Fibroblast of lung (primary cell): ENCODE data around the gene GRIK1. TPM values are rescaled to one million over a fixed set of nuclear protein-coding genes. Genes with fewer than 3 reads are reported as not detected.

ENCODE experiments used
- DNase-seq, 2 donors: peaks; one replicate each; pipeline versions ENCODE4 v3.0.0 to v3.0.0-alpha.2; 2010; ENCODE audit warnings: low read depth in 2 of 2
- H2AFZ ChIP-seq: 2 replicates; pipeline ENCODE4 v1.5.1; 2012; ENCODE audit warnings: low read length, control low read depth, inconsistent platforms
- H3K27ac ChIP-seq: 2 replicates; pipeline ENCODE4 v1.5.1; 2011; ENCODE audit warnings: low read length, control low read depth; ENCODE audit not compliant: insufficient read depth
- H3K27me3 ChIP-seq: 2 replicates; pipeline ENCODE4 v1.5.1; 2011; ENCODE audit warnings: mild to moderate bottlenecking, low read length; ENCODE audit not compliant: control insufficient read depth, insufficient read depth
- H3K36me3 ChIP-seq: 2 replicates; pipeline ENCODE4 v1.5.1; 2011; ENCODE audit warnings: low read length; ENCODE audit not compliant: control insufficient read depth, insufficient read depth
- H3K4me1 ChIP-seq: 2 replicates; pipeline ENCODE4 v1.5.1; 2011; ENCODE audit warnings: low read length; ENCODE audit not compliant: control insufficient read depth, insufficient read depth; ENCODE audit errors: extremely low read depth
- H3K4me2 ChIP-seq: 2 replicates; pipeline ENCODE4 v1.5.1; 2011; ENCODE audit warnings: low read length, control low read depth; ENCODE audit not compliant: insufficient read depth; ENCODE audit errors: extremely low read depth
- H3K4me3 ChIP-seq, 4 experiments: fragments of 200-600 bp in 1 of 4; sonication (generic) in 1 of 4; replicated peaks in 1 of 4; 2 replicates each; pipeline ENCODE4 v1.5.1; 2011 to 2016; ENCODE audit warnings: low read length in 4 of 4, low read depth in 3 of 4, mild to moderate bottlenecking in 3 of 4, control low read depth in 2 of 4, inconsistent platforms in 1 of 4, mixed read lengths in 1 of 4; ENCODE audit not compliant: insufficient read depth in 1 of 4; ENCODE audit errors: control extremely low read depth in 1 of 4
- H3K79me2 ChIP-seq: 2 replicates; pipeline ENCODE4 v1.5.1; 2012; ENCODE audit warnings: mild to moderate bottlenecking, low read length, inconsistent platforms; ENCODE audit not compliant: control insufficient read depth, insufficient read depth
- H3K9ac ChIP-seq: 2 replicates; pipeline ENCODE4 v1.5.1; 2011; ENCODE audit warnings: mild to moderate bottlenecking, low read length, control low read depth; ENCODE audit not compliant: insufficient read depth
- H3K9me3 ChIP-seq: 2 replicates; pipeline ENCODE4 v1.5.1; 2012; ENCODE audit warnings: low read depth, low read length; ENCODE audit not compliant: control insufficient read depth, insufficient read depth
- H4K20me1 ChIP-seq: 2 replicates; pipeline ENCODE4 v1.5.1; 2011; ENCODE audit warnings: low read length; ENCODE audit not compliant: control insufficient read depth, insufficient read depth; ENCODE audit errors: extremely low read depth
- CTCF ChIP-seq, 2 donors: IDR thresholded peaks in 1 of 2; conservative IDR thresholded peaks in 1 of 2; 1 replicate in 1 of 2; 2 replicates in 1 of 2; pipeline ENCODE4 v1.5.1; 2011 to 2012; ENCODE audit warnings: low read length in 2 of 2, control low read depth in 1 of 2, inconsistent platforms in 1 of 2, low read depth in 1 of 2, mild to moderate bottlenecking in 1 of 2
- EZH2 ChIP-seq: IDR thresholded peaks from 2 replicates; pipeline ENCODE4 v1.5.1; 2012; ENCODE audit warnings: low read length, control low read depth, mild to moderate bottlenecking; ENCODE audit errors: missing control alignments
- polyA plus RNA-seq, 2 donors: library from polyadenylated mRNA; depleted of rRNA in 1 of 2; stranded (reverse) in 1 of 2; unstranded in 1 of 2; fragments of >200 nt; gene quantifications; 2 replicates each; pipeline ENCODE4 v1.2.1, GENCODE V29; 2011 to 2012; ENCODE audit warnings: missing spikeins in 1 of 2
- total RNA-seq: library from RNA; depleted of rRNA; stranded (reverse); fragments of >200 nt; gene quantifications from 2 replicates; pipeline ENCODE4 v1.2.1, GENCODE V29; 2014

Gene GRIK1
- total and polyA plus RNA-seq, 2 donors (not counting 1 experiment from before 2014, with no cell fraction given), result not detected

GRCh38 chr21:29670228-29670627 is 269.6 kb downstream of the GRIK1 start:
- Histone ChIP-seq H3K9me3 (no peaks in the 10 kb centered on the region), H3K4me3 (no peak overlapping the region), H2AFZ (no peak overlapping the region), H3K27me3 (no peaks in the 10 kb centered on the region), H3K27ac (no peak overlapping the region), H3K4me2 (no peak overlapping the region), H3K79me2 (no peaks in the 10 kb centered on the region), H3K36me3 (no peaks in the 10 kb centered on the region), H3K9ac (no peak overlapping the region), H4K20me1 (no peaks in the 10 kb centered on the region), H3K4me1 (no peaks in the 10 kb centered on the region)
- TF ChIP-seq CTCF (conservative IDR thresholded peaks at IDR 0.05 in 1 of 2, IDR thresholded peaks at IDR 0.05 in 1 of 2; ENCODE audit: low read depth in 1 of 2, low read length in 2 of 2) (no peak), EZH2 (no peak)
- DNase-seq, result no peak

- Histone ChIP-seq H3K27ac (no peak overlapping the region), H3K4me2 (no peak overlapping the region), H3K4me3 (no peak overlapping the region), H2AFZ (no peak overlapping the region), H3K36me3 (no peaks in the 10 kb centered on the region), H3K79me2 (no peaks in the 10 kb centered on the region), H4K20me1 (no peaks in the 10 kb centered on the region), H3K27me3 (no peaks in the 10 kb centered on the region), H3K4me1 (no peaks in the 10 kb centered on the region), H3K9me3 (no peaks in the 10 kb centered on the region), H3K9ac (no peak overlapping the region)
- TF ChIP-seq CTCF (conservative IDR thresholded peaks at IDR 0.05 in 1 of 2, IDR thresholded peaks at IDR 0.05 in 1 of 2; ENCODE audit: low read depth in 1 of 2, low read length in 2 of 2), result no peak
- TF ChIP-seq EZH2, result no peak
- DNase-seq, result no peak
These were observed 270.4 kb downstream of the GRIK1 start for GRCh38 chr21:29669416-29669815.

GRCh38 chr21:29667651-29668050 is 272.1 kb downstream of the GRIK1 start:
- no peaks in the 10 kb centered on the region for H3K79me2 ChIP-seq
- no peaks in the 10 kb centered on the region for H3K4me1 ChIP-seq
- no peak overlapping the region for H3K27ac ChIP-seq
- H3K27me3 ChIP-seq, result no peaks in the 10 kb centered on the region
- H3K36me3 ChIP-seq, result no peaks in the 10 kb centered on the region
- TF ChIP-seq EZH2, result no peak
- no peak for TF ChIP-seq CTCF (conservative IDR thresholded peaks at IDR 0.05 in 1 of 2, IDR thresholded peaks at IDR 0.05 in 1 of 2; ENCODE audit: low read depth in 1 of 2, low read length in 2 of 2)
- no peak overlapping the region for H2AFZ ChIP-seq
- no peak overlapping the region for H3K4me2 ChIP-seq
- no peak overlapping the region for H3K9ac ChIP-seq
- H3K4me3 ChIP-seq, result no peak overlapping the region
- DNase-seq, result no peak
- no peaks in the 10 kb centered on the region for H4K20me1 ChIP-seq
- H3K9me3 ChIP-seq, result no peaks in the 10 kb centered on the region
